ENCODE measurements around the gene MEX3D.

DNA sequence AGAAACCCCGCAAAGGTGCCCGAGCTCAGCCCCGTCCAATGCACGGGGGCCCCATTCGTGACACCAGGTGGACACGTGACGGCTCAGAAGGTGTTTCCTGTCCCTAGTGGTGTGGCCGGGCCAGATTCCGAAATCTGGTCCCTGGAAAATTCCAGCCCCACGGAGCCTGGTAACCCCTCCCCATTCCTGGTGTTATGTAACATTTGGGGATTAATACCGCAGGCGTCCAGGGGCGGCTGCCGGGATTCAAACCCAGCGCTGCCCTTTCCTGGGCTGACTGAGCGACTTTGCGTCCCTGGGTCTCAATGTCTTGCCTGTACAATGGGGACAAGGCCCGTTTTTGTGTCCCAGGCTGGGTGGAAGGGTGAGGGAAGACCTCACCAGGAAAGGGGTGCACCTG lies 45.3 kb downstream of the MEX3D start:
- TF ChIP-seq EZH2 (IDR thresholded peaks at IDR 0.05; ENCODE audit: borderline replicate concordance) (no peak), EZH2phosphoT487 (IDR thresholded peaks at IDR 0.05; ENCODE audit: low read depth, severe bottlenecking, unreplicated experiment) (no peak)
- TF ChIP-seq, protein P1, sequence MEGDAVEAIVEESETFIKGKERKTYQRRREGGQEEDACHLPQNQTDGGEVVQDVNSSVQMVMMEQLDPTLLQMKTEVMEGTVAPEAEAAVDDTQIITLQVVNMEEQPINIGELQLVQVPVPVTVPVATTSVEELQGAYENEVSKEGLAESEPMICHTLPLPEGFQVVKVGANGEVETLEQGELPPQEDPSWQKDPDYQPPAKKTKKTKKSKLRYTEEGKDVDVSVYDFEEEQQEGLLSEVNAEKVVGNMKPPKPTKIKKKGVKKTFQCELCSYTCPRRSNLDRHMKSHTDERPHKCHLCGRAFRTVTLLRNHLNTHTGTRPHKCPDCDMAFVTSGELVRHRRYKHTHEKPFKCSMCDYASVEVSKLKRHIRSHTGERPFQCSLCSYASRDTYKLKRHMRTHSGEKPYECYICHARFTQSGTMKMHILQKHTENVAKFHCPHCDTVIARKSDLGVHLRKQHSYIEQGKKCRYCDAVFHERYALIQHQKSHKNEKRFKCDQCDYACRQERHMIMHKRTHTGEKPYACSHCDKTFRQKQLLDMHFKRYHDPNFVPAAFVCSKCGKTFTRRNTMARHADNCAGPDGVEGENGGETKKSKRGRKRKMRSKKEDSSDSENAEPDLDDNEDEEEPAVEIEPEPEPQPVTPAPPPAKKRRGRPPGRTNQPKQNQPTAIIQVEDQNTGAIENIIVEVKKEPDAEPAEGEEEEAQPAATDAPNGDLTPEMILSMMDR (IDR thresholded peaks at IDR 0.05; ENCODE audit: poor library complexity) = no peak

All from hepatocyte (in vitro differentiated cells).